ENCODE data around the gene ADAMTSL1.

Gene ADAMTSL1

DNA sequence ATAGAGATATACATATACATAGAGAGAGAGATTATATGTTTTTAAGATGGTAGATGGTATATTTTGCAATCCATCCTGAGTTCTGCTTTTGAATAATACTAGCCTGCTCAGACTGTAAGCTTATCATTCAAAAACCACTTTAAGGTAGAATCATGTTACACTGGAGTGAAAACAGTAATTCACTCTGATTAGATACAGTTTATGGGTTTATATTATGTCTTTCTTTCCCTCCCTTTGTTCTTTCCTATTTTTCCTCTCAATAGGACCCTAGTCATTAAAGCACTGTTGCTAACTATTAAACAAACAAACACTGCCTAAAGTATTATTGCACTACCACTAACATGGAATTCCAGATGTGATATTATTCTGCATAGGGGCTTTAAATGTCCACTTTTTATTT, 202.0 kb downstream of the ADAMTSL1 start:
- Histone ChIP-seq H3K27ac (ENCODE audit: low read depth, low read length) (no peak overlapping the region), H3K4me2 (ENCODE audit: low read depth, low read length, poor library complexity, severe bottlenecking) (no peak overlapping the region), H3K27me3 (ENCODE audit: low read length) (no peaks in the 10 kb centered on the region), H3K36me3 (ENCODE audit: low read length) (no peaks in the 10 kb centered on the region), H3F3A (ENCODE audit: insufficient read depth) (no peaks in the 10 kb centered on the region), H3K79me2 (ENCODE audit: insufficient read depth, low read length) (no peaks in the 10 kb centered on the region), H2AFZ (ENCODE audit: low read depth, low read length, severe bottlenecking) (no peak overlapping the region), H3K9me3 (ENCODE audit: insufficient read depth, low read length) (no peaks in the 10 kb centered on the region), H3K9me2 (replicated peaks; ENCODE audit: insufficient read depth, low read length) (no peaks in the 10 kb centered on the region; the same call in 1 of the 2 replicates), H3K4me3 (ENCODE audit: insufficient read depth, low read length, poor library complexity, severe bottlenecking) (no peak overlapping the region), H3K9ac (ENCODE audit: low read length) (no peak overlapping the region), H4K20me1 (ENCODE audit: low read depth, low read length) (no peaks in the 10 kb centered on the region)
- TF ChIP-seq, protein P1, sequence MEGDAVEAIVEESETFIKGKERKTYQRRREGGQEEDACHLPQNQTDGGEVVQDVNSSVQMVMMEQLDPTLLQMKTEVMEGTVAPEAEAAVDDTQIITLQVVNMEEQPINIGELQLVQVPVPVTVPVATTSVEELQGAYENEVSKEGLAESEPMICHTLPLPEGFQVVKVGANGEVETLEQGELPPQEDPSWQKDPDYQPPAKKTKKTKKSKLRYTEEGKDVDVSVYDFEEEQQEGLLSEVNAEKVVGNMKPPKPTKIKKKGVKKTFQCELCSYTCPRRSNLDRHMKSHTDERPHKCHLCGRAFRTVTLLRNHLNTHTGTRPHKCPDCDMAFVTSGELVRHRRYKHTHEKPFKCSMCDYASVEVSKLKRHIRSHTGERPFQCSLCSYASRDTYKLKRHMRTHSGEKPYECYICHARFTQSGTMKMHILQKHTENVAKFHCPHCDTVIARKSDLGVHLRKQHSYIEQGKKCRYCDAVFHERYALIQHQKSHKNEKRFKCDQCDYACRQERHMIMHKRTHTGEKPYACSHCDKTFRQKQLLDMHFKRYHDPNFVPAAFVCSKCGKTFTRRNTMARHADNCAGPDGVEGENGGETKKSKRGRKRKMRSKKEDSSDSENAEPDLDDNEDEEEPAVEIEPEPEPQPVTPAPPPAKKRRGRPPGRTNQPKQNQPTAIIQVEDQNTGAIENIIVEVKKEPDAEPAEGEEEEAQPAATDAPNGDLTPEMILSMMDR (IDR thresholded peaks at IDR 0.05; ENCODE audit: insufficient read depth, low read length, poor library complexity, severe bottlenecking): no peak
- no peak for TF ChIP-seq EZH2phosphoT487 (conservative IDR thresholded peaks at IDR 0.05; ENCODE audit: low read length)

DNA sequence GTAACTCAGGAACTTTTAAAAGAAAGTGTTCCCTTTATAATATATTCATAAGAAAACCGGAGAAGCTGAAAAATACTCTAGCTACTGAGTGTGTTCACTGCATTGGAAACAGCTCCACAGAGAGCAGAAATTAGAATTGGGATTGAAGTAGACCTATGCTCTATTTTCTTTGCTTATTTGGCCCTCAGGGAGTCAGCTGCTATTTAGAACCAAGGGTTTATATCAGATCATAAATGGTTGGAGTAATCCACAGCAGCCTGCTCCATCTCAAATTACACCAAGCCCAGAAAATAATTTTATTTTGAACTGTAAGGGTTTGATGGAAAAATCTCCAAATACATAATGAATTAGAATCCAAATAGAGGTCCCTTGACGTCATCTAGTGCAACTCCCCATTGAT, 202.6 kb downstream of the ADAMTSL1 start:
- H3K79me2 ChIP-seq (ENCODE audit: insufficient read depth, low read length): no peaks in the 10 kb centered on the region
- no peak overlapping the region for H2AFZ ChIP-seq (ENCODE audit: low read depth, low read length, severe bottlenecking)
- H3F3A ChIP-seq (ENCODE audit: insufficient read depth): no peaks in the 10 kb centered on the region
- no peak overlapping the region for H3K9ac ChIP-seq (ENCODE audit: low read length)
- no peaks in the 10 kb centered on the region for H3K9me3 ChIP-seq (ENCODE audit: insufficient read depth, low read length)
- H3K9me2 ChIP-seq (replicated peaks; ENCODE audit: insufficient read depth, low read length): no peaks in the 10 kb centered on the region
- H3K4me3 ChIP-seq (ENCODE audit: insufficient read depth, low read length, poor library complexity, severe bottlenecking): no peak overlapping the region
- no peak overlapping the region for H3K27ac ChIP-seq (ENCODE audit: low read depth, low read length)
- H3K27me3 ChIP-seq (ENCODE audit: low read length): no peaks in the 10 kb centered on the region
- H3K4me2 ChIP-seq (ENCODE audit: low read depth, low read length, poor library complexity, severe bottlenecking): no peak overlapping the region
- H3K36me3 ChIP-seq (ENCODE audit: low read length): no peaks in the 10 kb centered on the region
- no peaks in the 10 kb centered on the region for H4K20me1 ChIP-seq (ENCODE audit: low read depth, low read length)
- TF ChIP-seq EZH2phosphoT487 (conservative IDR thresholded peaks at IDR 0.05; ENCODE audit: low read length): no peak
- TF ChIP-seq, protein P1 (IDR thresholded peaks at IDR 0.05; ENCODE audit: insufficient read depth, low read length, poor library complexity, severe bottlenecking): no peak

DNA sequence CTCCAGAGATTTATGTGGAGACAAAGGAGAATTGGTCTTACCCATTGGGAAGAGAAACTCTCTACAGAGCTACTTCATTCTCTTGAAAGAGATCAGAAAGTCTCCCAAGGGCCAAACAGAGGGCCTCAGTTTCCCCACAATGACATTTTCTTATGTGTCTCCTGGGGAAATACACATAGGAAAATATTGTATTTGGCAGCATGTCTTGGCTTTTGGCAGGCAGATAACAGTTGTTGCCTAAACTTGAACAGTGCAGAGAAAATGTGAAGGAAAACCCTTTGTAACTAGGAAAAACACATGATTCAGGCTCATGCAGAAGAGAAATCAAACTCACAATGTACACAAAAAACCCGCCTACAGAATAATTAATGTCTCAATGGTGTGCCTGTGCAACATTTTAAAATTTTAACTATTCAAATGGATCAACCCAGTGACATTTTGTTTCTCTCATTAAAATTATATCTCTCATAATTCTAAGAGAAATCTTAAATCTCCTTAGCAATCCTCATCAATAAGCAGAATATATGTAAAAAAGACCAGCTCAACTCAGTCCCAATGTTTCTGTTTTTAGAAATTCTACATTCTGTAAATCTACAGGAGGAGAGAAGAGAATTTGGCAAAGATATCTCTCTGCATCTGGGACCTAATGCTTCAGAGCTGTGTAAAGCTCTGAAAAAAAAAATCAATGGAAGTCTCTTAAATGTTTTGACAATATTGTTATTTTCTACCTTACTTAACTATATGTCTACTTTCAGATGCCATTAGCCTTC, 205.1 kb downstream of the ADAMTSL1 start:
- Histone ChIP-seq H3K4me3 (ENCODE audit: insufficient read depth, low read length, poor library complexity, severe bottlenecking) (no peak overlapping the region), H3K9me2 (replicated peaks; ENCODE audit: insufficient read depth, low read length) (no peaks in the 10 kb centered on the region), H3K4me2 (ENCODE audit: low read depth, low read length, poor library complexity, severe bottlenecking) (no peak overlapping the region), H3K27ac (ENCODE audit: low read depth, low read length) (no peak overlapping the region), H3F3A (ENCODE audit: insufficient read depth) (no peaks in the 10 kb centered on the region), H3K36me3 (ENCODE audit: low read length) (no peaks in the 10 kb centered on the region), H3K79me2 (ENCODE audit: insufficient read depth, low read length) (no peaks in the 10 kb centered on the region), H3K9ac (ENCODE audit: low read length) (no peak overlapping the region), H2AFZ (ENCODE audit: low read depth, low read length, severe bottlenecking) (no peak overlapping the region), H3K9me3 (ENCODE audit: insufficient read depth, low read length) (no peaks in the 10 kb centered on the region), H3K27me3 (ENCODE audit: low read length) (no peaks in the 10 kb centered on the region), H4K20me1 (ENCODE audit: low read depth, low read length) (no peaks in the 10 kb centered on the region)
- no peak for TF ChIP-seq EZH2phosphoT487 (conservative IDR thresholded peaks at IDR 0.05; ENCODE audit: low read length)
- TF ChIP-seq, protein P1 (IDR thresholded peaks at IDR 0.05; ENCODE audit: insufficient read depth, low read length, poor library complexity, severe bottlenecking): no peak

Measured in SU-DHL-6 (cell line).